CD14-positive monocyte (primary cell): Measurements from ENCODE around the gene STMN3. TPM values are rescaled to one million over a fixed set of nuclear protein-coding genes. Genes with fewer than 3 reads are reported as not detected.

Experiments
- DNase-seq, 3 donors: peaks; one replicate each; pipeline ENCODE4 v3.0.0-alpha.2; 2011 to 2022
- H2AFZ ChIP-seq: 2 replicates; pipeline ENCODE4 v1.6.0; 2012; ENCODE audit warnings: mild to moderate bottlenecking, low read depth, low read length, inconsistent platforms; ENCODE audit not compliant: insufficient read depth, poor library complexity, severe bottlenecking
- H3K27ac ChIP-seq, 2 donors: 1 replicate in 1 of 2; 2 replicates in 1 of 2; pipeline ENCODE4 v1.5.1; 2012 to 2013; ENCODE audit warnings: low read length in 2 of 2, control low read depth in 1 of 2, inconsistent platforms in 1 of 2, low read depth in 1 of 2, mild to moderate bottlenecking in 1 of 2
- H3K27me3 ChIP-seq, 2 donors: one replicate each; pipeline versions ENCODE4 v1.6.0 to v1.6.1; 2011 to 2013; ENCODE audit warnings: low read length in 2 of 2; ENCODE audit not compliant: control insufficient read depth in 2 of 2, insufficient read depth in 2 of 2
- H3K36me3 ChIP-seq, 2 donors: replicated peaks in 1 of 2; 1 replicate in 1 of 2; 2 replicates in 1 of 2; pipeline versions ENCODE4 v1.5.1 to v1.6.1; 2012 to 2013; ENCODE audit warnings: low read length in 2 of 2, control low read depth in 1 of 2, inconsistent platforms in 1 of 2, mild to moderate bottlenecking in 1 of 2; ENCODE audit not compliant: insufficient read depth in 2 of 2, control insufficient read depth in 1 of 2
- H3K4me1 ChIP-seq, 2 donors: 1 replicate in 1 of 2; 2 replicates in 1 of 2; pipeline versions ENCODE4 v1.5.1 to v1.6.1; 2012 to 2013; ENCODE audit warnings: low read length in 2 of 2, control low read depth in 1 of 2, inconsistent platforms in 1 of 2, mild to moderate bottlenecking in 1 of 2, moderate library complexity in 1 of 2; ENCODE audit not compliant: insufficient read depth in 2 of 2, control insufficient read depth in 1 of 2
- H3K4me2 ChIP-seq: replicated peaks from 2 replicates; pipeline ENCODE3; 2012; ENCODE audit warnings: low read length, moderate library complexity, mild to moderate bottlenecking; ENCODE audit not compliant: poor library complexity, severe bottlenecking; ENCODE audit errors: extremely low read depth
- H3K4me3 ChIP-seq, 3 experiments: fragments of 200-600 bp in 1 of 3; sonication (generic) in 1 of 3; replicated peaks in 1 of 3; 1 replicate in 2 of 3; 2 replicates in 1 of 3; pipeline ENCODE4 v1.5.1; 2011 to 2013; ENCODE audit warnings: low read length in 3 of 3, mild to moderate bottlenecking in 3 of 3, control low read depth in 2 of 3, low read depth in 2 of 3, inconsistent platforms in 1 of 3, moderate library complexity in 1 of 3
- H3K79me2 ChIP-seq: 2 replicates; pipeline ENCODE4 v1.6.0; 2012; ENCODE audit warnings: mild to moderate bottlenecking, control low read depth, inconsistent platforms, low read length, moderate library complexity; ENCODE audit not compliant: insufficient read depth
- H3K9ac ChIP-seq: 2 replicates; pipeline ENCODE4 v1.6.0; 2017; ENCODE audit warnings: low read length, mild to moderate bottlenecking; ENCODE audit not compliant: insufficient read depth, poor library complexity, severe bottlenecking
- H3K9me3 ChIP-seq, 2 donors: replicated peaks in 1 of 2; 1 replicate in 1 of 2; 2 replicates in 1 of 2; pipeline versions ENCODE4 v1.5.1 to v1.6.1; 2012 to 2013; ENCODE audit warnings: low read length in 2 of 2, control low read depth in 1 of 2; ENCODE audit not compliant: control insufficient read depth in 1 of 2, insufficient read depth in 1 of 2
- H4K20me1 ChIP-seq: 2 replicates; pipeline ENCODE4 v1.6.0; 2012; ENCODE audit warnings: mild to moderate bottlenecking, low read length, control low read depth, moderate library complexity; ENCODE audit not compliant: insufficient read depth
- H3K27ac Mint-ChIP-seq, 7 donors: one replicate each; pipeline ENCODE4 v1.8.0; 2020; ENCODE audit warnings: mild to moderate bottlenecking in 7 of 7, mixed read lengths in 7 of 7, moderate library complexity in 6 of 7, inconsistent platforms in 2 of 7
- H3K27me3 Mint-ChIP-seq, 3 donors: one replicate each; pipeline ENCODE4 v1.8.0; 2021 to 2022; ENCODE audit warnings: low read depth in 3 of 3, mild to moderate bottlenecking in 3 of 3, mixed read lengths in 3 of 3, moderate library complexity in 3 of 3, inconsistent platforms in 1 of 3
- H3K36me3 Mint-ChIP-seq, 2 donors: one replicate each; pipeline ENCODE4 v1.8.0; 2020; ENCODE audit warnings: mixed read lengths in 2 of 2, inconsistent platforms in 1 of 2, mild to moderate bottlenecking in 1 of 2
- H3K4me1 Mint-ChIP-seq: one replicate; pipeline ENCODE4 v1.8.0; 2020; ENCODE audit warnings: mild to moderate bottlenecking, mixed read lengths
- H3K4me3 Mint-ChIP-seq, 2 donors: one replicate each; pipeline ENCODE4 v1.8.0; 2020; ENCODE audit warnings: mild to moderate bottlenecking in 2 of 2, mixed read lengths in 2 of 2, moderate library complexity in 1 of 2
- H3K9me3 Mint-ChIP-seq, 7 donors: one replicate each; pipeline ENCODE4 v1.8.0; 2020 to 2022; ENCODE audit warnings: mixed read lengths in 7 of 7, mild to moderate bottlenecking in 6 of 7, moderate library complexity in 6 of 7, inconsistent platforms in 2 of 7
- CTCF ChIP-seq: fragments of 200-600 bp; IDR thresholded peaks from one replicate; pipeline ENCODE4 v1.8.0; 2022; ENCODE audit warnings: antibody characterized with exemption, mild to moderate bottlenecking
- WGBS: methylation state at CpG from one replicate; pipeline ENCODE4 v1.1.5; 2013; ENCODE audit warnings: missing lambda C conversion rate; ENCODE audit not compliant: insufficient coverage; 5-methylcytosine and 5-hydroxymethylcytosine counted together
- intact Hi-C, 2 donors: fragments of 100-400 bp; cut with micrococcal nuclease; formaldehyde crosslinking; loops; one replicate each; pipeline versions ENCODE4 v1.15.0 to v1.15.1; 2023
- polyA plus RNA-seq, 3 donors: library from polyadenylated mRNA; depleted of rRNA in 1 of 3; unstranded in 2 of 3; stranded (reverse) in 1 of 3; fragments of 300-500 nt in 2 of 3; fragments of >200 nt in 1 of 3; fragmentation: Illumina TruSeq in 2 of 3; gene quantifications; 1 replicate in 2 of 3; 2 replicates in 1 of 3; pipeline ENCODE4 v1.2.3, GENCODE V29; 2012 to 2021

STMN3 gene
- polyA plus RNA-seq, 3 donors: 0.10 to 8.1 (median 0.15) TPM

- TF ChIP-seq CTCF: no peak
- Mint-ChIP-seq H3K27ac (peak overlapping the region; percentile 82 to 96 (median 94)), H3K27me3 (peaks cover 0 to 3% (median 0%) of the 10 kb centered on the region in 3 donors), H3K4me1 (peaks cover 35% of the 10 kb centered on the region), H3K36me3 (peaks cover 7 to 11% of the 10 kb centered on the region in 2 donors), H3K4me3 (no peak overlapping the region), H3K9me3 (peaks cover 0 to 2% (median 0%) of the 10 kb centered on the region in 7 donors)
- H3K27ac ChIP-seq: peak overlapping the region; percentile 94 to 96
- H3K4me2 ChIP-seq: peak overlapping the region; percentile 72
- H3K36me3 ChIP-seq: peaks cover 6 to 8% of the 10 kb centered on the region in 2 donors
- no peaks in the 10 kb centered on the region for H4K20me1 ChIP-seq
- H3K9ac ChIP-seq: peak overlapping the region; percentile 81
- DNase-seq: no peak
- no peaks in the 10 kb centered on the region for H3K27me3 ChIP-seq
- WGBS: 90% methylated on average over 20 of the region's 21 CpGs
- no peaks in the 10 kb centered on the region for H3K79me2 ChIP-seq
- H2AFZ ChIP-seq: no peak overlapping the region
- peaks cover 31 to 44% of the 10 kb centered on the region in 2 donors for H3K4me1 ChIP-seq
- no peaks in the 10 kb centered on the region for H3K9me3 ChIP-seq
- intact Hi-C loops: loop anchor here in 1 of 2 donors (2.0 kb wide), 1 partner anchor 21 kb away; the partner anchor contains the start of gene ARFRP1
- H3K4me3 ChIP-seq: peak overlapping the region in 1 of 3 experiments; percentile 62
These were observed 32.2 kb upstream of the STMN3 start for GRCh38 chr20:63685269-63686026.

GRCh38 chr20:63682384-63683139 lies 29.3 kb upstream of the STMN3 start:
- Mint-ChIP-seq H3K9me3 (peaks cover 0 to 2% (median 0%) of the 10 kb centered on the region in 7 donors), H3K4me1 (peaks cover 31% of the 10 kb centered on the region), H3K27ac (peak overlapping the region in 2 of 7 donors; percentile 35 to 37), H3K4me3 (no peak overlapping the region), H3K27me3 (peaks cover 0 to 2% (median 0%) of the 10 kb centered on the region in 3 donors), H3K36me3 (peaks cover 19 to 30% of the 10 kb centered on the region in 2 donors)
- Histone ChIP-seq H3K27ac (no peak overlapping the region), H3K27me3 (no peaks in the 10 kb centered on the region), H3K9ac (no peak overlapping the region), H3K4me3 (no peak overlapping the region), H3K4me2 (no peak overlapping the region), H3K36me3 (peaks cover 15 to 26% of the 10 kb centered on the region in 2 donors), H4K20me1 (no peaks in the 10 kb centered on the region), H2AFZ (no peak overlapping the region), H3K9me3 (no peaks in the 10 kb centered on the region), H3K79me2 (no peaks in the 10 kb centered on the region), H3K4me1 (peaks cover 23 to 36% of the 10 kb centered on the region in 2 donors)
- WGBS: 62% methylated on average over 16 of the region's 22 CpGs
- intact Hi-C loops: no loop called here
- TF ChIP-seq CTCF: no peak
- DNase-seq: peak in 1 of 3 donors; percentile 24
